ENCODE measurements around the gene HAP1.
"Not testable (repeated sequence)": the region's sequence is repeated elsewhere in the genome, so short reads cannot be mapped to it uniquely, and the experiment has no call there.

The HAP1 gene

DNA sequence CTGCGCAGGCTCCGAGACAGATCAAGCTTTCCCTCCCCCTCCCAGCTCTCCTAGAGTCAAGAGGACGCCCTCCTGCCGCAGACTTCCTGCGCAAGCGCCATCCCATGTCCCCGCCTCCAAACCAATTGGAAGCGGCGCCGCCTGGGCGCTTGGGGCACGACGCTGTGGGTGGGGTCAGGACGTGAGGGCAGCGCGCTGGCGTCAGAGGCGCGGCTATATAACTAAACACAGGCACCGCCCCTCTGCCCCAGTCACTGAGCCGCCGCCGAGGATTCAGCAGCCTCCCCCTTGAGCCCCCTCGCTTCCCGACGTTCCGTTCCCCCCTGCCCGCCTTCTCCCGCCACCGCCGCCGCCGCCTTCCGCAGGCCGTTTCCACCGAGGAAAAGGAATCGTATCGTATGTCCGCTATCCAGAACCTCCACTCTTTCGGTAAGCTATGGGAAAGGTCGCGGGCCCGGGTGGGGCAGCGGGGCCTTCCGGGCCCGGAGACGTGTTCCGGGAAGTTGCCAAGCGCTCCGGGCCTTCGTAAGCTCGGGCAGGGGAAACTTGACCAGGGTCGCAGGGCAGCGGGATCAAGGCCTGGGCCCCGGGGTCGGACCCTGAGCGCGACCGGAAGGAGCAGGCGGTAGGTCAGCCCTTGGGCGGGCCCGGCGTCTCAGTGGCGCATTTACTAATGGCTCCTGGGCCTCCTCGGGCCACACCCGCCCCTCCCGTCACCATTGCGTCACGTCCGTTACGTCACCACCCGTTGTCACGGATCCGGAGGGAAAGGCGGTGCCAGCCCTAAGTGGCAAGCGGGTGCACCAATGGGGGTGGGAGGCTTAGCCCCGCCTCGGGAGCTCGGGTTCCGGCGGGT is 45.6 kb downstream of the HAP1 start, which contains the start of gene EIF1:
Gene EIF1 (plus strand): TSS at position 245 of the 856 bp plus-strand sequence. CDS start 154 bp downstream, at position 399.
- peak; percentile 100 for DNase-seq

DNA sequence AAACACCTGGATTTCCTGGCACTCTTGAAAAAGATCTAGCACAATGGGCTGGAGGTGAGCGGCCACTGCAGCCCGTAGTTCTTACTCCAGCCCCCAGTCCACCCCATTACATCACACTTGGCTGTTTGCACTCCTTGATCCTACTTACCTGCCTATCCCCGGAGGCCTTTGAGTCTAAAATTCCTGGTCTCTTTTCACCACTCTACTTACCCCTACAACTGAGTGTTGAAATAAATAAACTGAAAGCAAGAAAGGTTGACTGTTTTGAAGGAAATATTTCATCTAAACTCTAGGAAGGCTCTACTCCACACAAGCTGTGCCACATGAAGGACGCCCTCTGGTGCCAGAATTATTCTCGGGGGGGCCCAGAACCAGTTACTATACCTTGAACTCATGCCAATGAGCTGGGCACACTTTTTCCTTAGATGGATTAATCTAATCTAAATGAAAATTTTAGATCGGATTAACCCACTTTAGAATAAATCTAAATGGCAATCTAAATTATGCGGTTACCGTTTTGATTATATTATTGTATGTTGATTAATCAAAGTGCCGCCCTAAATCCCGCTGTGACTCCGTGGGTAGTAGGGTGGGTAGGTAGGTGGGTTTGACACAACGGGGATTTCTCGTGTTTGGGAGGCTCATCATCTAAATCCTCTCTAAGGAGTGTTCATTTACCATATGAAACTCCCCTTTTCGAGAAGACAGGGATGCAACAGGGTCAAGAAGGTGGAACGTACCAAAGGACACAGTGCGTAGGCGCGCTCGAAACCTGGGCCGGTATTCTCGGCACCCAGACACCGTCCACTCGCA is 46.4 kb downstream of the HAP1 start:
- DNase-seq = peak; percentile 66 to 72

DNA sequence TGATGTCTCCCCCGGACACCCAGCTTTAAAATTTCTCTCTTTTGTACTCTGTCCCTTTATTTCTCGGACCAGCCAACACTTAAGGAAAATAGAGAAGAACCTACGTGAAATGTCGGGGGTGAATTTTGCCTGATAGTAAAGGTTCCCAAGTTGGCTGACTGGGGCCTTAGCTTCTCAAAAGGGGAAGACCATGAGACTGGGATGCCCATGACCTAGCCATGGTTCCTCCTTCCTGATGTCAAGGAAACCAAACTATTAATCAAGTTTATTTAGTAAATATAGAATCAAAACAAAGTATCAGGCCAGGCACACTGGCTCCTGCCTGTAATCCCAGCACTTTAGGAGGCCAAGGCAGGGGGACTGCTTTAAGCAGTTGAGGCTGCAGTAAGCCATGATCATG is 48.2 kb downstream of the HAP1 start:
- DNase-seq = no peak

DNA sequence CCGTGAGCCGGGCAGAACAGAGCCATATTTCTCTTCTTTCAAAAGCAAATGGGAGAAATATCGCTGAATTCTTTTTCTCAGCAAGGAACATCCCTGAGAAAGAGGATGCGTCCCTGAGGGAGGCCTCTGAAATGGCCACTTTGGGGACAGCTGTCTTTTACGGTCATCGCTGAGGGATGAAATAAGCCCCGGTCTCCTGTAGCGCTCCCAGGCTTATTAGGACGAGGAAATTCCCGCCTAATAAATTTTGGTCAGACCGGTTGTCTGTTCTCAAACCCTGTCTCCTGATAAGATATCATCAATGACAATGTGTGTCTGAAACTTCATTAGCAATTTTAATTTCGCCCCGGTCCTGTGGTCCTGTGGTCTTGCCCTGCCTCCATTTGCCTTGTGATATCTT is 48.7 kb downstream of the HAP1 start:
- not testable (repeated sequence) for DNase-seq

DNA sequence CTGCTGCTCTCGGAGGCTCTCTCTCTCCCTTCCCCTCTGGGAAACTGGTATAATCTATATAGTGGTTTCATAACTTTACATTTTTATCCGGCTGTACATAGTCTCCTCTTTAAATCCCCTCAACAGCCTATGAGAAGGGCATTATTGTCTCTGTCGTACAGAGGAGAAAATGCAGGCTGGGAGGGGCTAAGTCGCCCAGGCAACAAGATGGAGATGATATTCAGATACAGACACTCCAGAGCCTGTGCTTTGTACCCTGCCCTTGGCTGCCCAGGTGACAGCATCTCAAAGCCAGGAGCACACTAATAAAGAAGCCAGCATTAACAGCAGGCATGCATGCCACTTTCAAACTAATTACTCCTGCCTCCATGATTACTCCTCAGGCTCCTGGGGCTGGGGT is 50.4 kb downstream of the HAP1 start:
- DNase-seq = no peak

DNA sequence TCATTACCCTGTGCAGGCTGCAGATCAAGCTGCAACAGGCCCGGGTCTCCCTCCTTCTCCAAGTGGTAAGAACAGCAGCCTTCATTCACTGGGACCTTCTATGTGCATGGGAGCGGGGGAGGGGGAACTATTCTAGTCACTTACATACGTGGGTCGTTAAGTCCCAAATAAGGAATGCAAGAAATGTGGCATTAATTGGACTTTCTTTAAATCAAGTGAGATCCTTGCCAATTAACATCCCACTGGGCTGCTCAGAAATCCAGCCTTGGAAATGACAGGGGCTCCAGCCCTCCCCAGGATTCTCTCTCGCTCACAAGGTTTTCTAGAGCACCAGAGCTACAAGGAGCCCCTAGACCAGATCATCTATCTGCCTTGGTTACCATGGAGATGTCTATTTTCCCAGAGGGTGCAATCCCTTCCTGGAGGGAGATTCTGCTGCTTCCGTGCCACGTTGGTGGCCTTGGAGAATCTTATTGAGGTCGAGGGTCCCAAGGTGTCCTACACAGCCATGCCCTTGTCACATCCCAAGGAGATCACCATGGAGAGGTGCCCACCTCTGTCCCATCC is 50.9 kb downstream of the HAP1 start:
- DNase-seq = no peak

DNA sequence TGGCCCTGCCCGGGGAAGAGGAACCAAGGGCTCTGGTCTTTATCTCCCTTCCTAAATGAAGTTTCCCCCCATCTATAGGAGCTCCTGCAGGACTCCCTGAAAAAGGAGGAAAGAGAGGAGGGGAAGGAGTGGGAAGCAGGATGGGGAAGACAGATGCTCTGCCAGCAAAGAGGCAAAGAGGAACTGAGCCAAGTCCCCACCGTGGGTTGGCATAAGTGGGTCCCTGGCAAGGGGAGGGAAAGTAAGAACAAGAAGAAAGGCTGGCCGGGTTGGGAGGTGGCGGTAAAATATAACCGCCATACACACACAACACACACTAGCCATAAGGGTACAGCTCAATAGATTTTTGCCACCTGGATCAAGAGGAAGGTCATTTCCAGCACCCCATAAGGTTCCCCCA is 51.8 kb downstream of the HAP1 start:
- no peak for DNase-seq

DNA sequence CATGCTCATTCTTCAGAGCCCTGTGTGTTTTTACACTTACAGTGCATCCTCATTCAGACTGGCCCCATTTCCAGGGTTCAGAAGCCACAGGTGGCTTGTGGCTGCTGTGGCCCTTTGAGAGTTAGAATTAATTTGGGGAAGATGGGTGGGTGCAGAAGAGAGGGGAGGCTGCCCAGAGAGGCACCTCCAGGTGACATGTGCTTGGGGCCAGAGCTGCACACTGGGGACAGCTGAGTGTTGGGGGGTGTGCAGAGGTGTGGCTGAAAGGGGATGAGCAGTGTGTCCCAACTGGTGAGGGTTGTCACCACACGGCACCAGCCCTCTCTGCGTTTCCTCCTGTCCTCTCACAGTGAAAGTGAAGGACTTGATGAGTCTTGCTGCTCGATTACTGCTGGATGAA is 52.7 kb downstream of the HAP1 start:
- no peak for DNase-seq

DNA sequence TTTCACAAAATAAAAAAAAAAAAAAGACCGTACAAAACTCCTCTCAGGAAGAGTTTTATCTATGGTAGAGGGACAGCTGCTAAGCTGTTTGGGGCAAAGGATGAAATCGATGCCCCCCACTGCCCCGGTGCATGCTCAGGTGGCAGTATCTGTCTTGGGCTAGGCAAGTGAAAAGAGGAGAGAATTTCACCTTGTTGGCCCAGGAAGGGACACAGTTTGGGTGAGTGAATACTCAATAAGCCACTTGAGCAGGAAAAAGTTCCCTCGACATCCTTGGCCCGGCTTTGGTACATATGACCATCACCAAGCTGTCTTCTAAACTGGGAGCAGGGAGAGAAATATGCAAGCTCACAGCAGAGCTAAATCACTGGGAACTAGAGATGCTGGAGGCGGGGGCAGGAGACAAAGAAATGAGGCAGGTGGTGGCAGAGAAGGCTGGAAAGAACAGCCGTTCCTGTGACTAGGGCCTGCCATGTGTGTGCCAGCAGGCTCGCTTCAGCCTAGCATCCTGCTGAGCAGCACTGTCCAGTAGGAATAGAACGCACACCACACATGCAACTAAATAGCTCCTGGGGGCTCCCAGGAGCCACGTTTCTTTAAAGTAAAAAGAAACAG is 53.9 kb downstream of the HAP1 start:
- no peak for DNase-seq

DNA sequence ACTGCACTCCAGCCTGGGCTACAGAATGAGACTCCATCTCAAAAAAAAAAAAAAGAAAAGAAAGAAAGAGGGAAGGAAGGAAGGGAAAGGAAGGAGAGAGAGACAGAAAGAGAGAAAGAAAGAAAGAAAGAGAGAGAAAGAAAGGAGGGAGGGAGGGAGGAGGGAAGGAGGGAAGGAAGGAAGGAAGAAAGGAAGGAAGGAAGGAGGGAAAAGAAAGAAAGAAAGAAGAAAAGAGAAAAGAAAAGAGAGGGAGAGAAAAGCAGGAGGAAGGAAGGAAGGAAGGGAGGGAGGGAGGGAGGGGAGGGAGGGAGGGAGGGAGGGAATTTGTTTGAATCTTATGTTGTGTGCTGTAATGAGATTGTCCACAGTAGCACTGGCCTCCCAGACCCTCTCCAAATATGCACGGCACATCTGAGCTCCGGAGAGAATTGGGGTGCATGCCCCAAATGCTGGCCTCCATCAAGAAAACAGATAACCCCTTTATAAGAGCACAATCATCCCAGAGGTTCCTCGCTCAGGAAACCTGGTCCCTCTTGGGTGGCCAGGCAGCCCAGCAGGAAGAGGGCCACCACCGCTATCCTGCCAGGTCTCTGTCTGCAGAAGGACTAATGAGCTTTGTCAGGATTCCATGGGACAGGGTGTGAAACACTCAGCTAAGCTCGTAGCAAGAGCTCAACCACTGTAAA is 54.6 kb downstream of the HAP1 start:
- DNase-seq = no peak

DNA sequence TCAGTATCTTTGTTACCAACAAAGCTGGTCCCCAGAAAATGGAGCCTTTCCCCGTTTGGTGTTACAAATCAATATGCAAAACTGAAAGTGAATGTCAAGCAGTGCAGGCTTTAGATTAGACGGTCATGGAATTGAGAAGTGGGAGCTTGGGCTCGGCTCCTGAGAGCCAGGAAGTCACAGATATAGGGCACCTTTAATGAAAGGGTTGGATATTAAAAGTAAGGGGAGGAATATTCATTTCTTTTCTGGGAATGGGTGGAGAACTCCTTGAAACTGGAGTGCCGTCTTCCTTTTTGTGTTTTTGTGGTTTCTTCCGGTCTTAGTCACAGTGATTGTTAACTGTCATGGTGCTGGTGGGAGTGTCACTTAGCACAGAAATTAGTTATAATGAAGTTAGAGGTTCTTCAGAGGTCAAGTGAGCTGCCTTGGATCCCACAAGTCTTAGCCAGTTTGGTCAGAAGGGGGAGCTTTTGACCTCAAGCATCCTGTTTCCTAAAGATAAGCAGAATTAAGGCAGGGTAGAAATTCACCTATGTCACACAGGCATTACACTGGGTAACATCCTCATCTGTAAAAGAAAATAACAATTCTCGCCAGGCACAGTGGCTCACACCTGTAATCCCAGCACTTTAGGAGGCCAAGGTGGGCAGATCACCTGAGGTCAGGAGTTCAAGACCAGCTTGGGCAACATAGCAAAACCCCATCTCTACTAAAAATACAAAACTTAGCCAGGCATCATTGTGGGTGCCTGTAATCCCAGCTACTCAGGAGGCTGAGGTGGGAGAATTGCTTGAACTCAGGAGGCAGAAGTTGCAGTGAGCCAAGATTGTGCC is 55.3 kb downstream of the HAP1 start:
- peak; percentile 63 to 67 for DNase-seq

DNA sequence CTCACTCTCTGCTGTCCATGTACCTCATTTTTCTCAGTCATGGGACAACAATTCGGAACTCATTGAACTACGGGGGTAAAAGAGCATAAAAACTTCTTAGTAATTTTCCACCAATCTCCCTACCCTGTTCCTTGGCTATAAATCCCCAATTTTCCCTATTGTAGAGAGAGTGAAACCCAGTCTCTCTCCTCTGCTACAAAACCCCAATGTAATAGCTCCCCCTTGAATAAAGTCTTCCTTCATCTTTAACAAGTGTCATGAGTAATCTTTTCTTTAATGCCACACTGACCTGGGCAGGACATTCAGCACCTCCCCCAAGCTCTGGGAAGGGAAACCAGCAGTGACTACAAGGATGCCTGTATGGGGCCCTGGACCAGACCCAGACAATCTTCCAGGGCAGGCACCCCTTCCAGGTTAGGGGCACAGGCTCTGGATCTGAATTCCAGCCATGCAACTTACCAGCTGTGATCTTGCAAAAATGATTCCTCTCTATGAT is 56.0 kb downstream of the HAP1 start:
- DNase-seq = no peak

DNA sequence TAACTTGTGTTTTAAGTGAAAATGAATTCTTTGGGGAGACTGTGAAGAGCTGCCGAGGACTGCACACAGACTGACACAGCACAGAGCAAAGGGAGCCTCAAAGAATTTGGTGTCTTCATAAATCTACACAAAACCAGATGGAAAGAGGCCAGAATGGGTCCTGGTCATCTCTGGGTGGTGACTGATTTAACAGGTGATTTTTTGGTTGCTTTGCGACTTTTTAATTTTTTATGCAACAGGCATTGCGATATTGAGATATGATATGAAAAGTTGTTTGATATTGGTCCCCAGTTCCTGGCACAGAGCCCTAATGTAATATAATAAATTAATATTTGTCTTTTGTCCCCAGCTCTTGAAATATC is 58.4 kb downstream of the HAP1 start:
- no peak for DNase-seq

DNA sequence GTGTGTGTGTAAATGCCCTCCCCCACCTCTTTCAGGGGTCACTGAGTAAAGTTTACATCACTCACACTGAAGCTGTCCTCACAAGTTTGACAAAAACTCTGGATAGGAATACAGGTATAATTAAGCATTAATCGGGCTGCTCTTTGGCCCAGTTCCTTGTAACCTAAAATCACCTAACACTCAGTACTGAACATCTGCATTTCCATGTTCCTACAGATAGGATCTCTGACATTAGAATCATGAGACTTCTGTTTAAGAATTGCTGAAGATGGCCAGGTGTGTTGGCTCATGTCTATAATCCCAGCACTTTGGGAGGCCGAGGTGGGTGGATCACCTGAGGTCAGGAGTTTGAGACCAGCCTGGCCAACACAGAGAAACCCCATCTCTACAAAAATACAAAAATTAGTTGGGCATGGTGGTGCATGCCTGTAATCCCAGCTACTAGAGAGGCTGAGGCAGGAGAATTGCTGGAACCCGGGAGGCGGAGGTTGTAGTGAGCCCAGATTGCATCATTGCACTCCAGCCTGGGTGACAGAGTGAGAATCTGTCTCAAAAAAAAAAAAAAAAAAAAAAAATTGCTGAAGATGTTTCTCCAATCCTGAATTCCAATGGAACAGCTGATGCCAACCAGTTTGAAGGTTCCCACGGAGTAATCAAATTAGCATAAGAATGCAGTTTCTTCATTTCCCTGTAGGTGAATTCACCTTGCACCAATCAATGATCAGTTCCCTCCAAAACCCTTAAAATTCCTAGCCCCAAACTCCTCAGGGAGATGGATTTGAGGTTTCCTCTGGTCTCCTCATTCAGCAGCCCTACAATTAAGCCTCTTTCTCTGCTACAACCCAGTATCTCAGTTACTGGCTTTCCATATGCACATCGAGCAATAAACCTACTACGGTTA is 59.0 kb downstream of the HAP1 start:
- DNase-seq = not testable (repeated sequence)

Measured in activated T-cell treated with anti-CD3 and anti-CD28 coated beads, Interleukin-2, amount 50 U/mL, for 48 hours (primary cell).